ENCODE measurements around the gene KCNJ5. TPM values are rescaled to one million over a fixed set of nuclear protein-coding genes. Genes with fewer than 3 reads are reported as not detected.

The KCNJ5 gene
- total and polyA plus RNA-seq, 2 experiments from 2014 or later = not detected

DNA sequence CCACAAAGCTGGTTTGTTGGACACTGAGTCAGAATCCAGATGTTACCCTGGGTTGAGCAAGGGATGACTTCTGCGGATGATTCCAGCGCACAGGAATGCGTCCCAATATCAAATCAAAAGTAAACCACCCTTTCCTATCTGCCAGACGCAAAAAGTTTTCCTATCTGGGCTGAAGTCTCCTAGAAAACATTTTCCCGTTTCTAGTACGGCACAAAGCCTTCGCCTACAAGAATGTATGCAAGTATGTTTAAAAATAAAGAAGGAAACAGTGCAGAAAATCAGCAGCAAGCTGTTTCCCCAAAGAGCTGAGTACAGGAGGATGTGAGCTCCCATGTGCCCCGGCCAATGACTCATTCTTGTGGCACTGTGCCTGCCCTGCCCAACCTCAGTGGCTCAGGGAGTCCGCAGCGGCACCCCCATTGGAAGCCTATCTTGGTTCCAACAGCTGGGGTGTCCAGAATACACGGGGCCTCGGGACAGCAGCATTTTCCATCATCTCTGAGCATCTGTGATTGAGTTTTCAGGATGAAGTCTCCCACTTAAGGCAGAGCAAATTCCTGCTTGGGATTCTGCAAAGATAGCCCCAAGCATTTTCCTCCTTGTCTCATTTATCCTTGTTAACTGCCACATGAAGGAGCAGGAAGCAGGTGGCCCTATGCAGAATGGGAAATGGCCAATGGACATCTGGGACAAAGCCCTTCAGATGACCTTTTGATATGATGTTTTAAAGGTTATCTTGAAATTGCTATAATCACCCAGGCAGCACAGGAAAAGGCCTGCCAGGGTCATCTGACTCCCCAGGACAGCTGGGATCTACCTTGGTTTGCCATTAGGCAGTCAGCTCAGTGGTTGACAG lies 17.5 kb downstream of the KCNJ5 start (continued):
- TF ChIP-seq, protein P1, sequence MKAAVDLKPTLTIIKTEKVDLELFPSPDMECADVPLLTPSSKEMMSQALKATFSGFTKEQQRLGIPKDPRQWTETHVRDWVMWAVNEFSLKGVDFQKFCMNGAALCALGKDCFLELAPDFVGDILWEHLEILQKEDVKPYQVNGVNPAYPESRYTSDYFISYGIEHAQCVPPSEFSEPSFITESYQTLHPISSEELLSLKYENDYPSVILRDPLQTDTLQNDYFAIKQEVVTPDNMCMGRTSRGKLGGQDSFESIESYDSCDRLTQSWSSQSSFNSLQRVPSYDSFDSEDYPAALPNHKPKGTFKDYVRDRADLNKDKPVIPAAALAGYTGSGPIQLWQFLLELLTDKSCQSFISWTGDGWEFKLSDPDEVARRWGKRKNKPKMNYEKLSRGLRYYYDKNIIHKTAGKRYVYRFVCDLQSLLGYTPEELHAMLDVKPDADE (IDR thresholded peaks at IDR 0.05) = no peak
- TF ChIP-seq POLR2AphosphoS5 (IDR thresholded peaks at IDR 0.05; ENCODE audit: low read depth) (no peak), EZH2phosphoT487 (IDR thresholded peaks at IDR 0.05; ENCODE audit: unreplicated experiment) (no peak), CREB1 (CRISPR knock-in tag; IDR thresholded peaks at IDR 0.05; ENCODE audit: low read depth) (no peak), EZH2 (IDR thresholded peaks at IDR 0.05; ENCODE audit: low read depth, unreplicated experiment) (no peak), ZNF114 (CRISPR knock-in tag; IDR thresholded peaks at IDR 0.05) (no peak), JUNB (IDR thresholded peaks at IDR 0.05; ENCODE audit: unreplicated experiment) (no peak)

DNA sequence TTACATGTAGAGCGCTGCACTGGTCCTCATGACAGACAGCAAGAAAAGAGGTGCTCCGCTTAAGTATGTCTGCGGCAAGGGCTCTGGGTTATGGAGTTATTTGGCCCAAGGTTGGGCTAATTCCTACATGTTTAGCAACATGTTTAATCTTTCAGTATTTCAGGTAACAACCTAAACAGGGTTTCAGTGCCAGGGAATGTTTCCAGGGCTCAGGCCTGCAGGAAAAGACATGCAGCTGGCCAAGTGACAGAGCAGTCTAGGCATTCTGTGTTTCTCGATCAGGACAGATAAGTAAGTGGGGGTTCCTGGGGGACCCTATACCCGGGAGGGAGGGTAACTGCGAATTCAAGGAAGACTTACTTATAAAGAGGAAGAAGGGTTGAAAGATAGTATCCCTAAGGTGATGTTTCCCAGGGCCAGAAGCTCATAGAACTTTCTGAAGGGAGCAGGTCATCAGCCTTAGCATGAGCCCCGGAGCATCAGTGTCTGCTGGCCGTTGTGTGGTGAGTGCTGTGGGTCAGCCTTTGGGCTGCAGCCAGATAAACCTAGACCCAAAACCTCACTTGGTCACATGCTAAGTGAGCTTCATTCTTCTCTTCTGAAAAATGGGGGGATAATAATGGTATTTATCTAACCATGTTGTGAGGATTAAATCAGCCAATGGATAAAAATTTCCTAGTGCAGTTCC lies 18.4 kb downstream of the KCNJ5 start:
- no peaks in the 10 kb centered on the region; the same call in 2 of the 3 replicates for H3K36me3 Mint-ChIP-seq (ENCODE audit: low read depth)
- H3K9me3 Mint-ChIP-seq = peaks cover 10% of the 10 kb centered on the region; the same call in 2 of the 3 replicates
- H3K27me3 Mint-ChIP-seq (ENCODE audit: insufficient read depth, low read depth, poor library complexity) = peaks cover 33% of the 10 kb centered on the region
- no peaks in the 10 kb centered on the region for H3K79me2 ChIP-seq (replicated peaks; ENCODE audit: insufficient read depth)
- H3K36me3 ChIP-seq (ENCODE audit: insufficient read depth) = no peaks in the 10 kb centered on the region
- no peak overlapping the region for H3K4me3 Mint-ChIP-seq
- H3K9me2 ChIP-seq (ENCODE audit: insufficient read depth) = no peaks in the 10 kb centered on the region
- H3F3A ChIP-seq (replicated peaks; ENCODE audit: low read depth) = 0 out of 2 replicates have a peak, but pooled peaks cover 3% of the 10 kb centered on the region
- H3K27ac Mint-ChIP-seq = no peak overlapping the region
- no peak overlapping the region for H3K4me3 ChIP-seq
- H3K27ac ChIP-seq (ENCODE audit: low read depth) = no peak overlapping the region
- no peak for DNase-seq (ENCODE audit: low spot score)
- TF ChIP-seq POLR2AphosphoS5 (IDR thresholded peaks at IDR 0.05; ENCODE audit: low read depth) = no peak
- no peak for TF ChIP-seq CREB1 (CRISPR knock-in tag; IDR thresholded peaks at IDR 0.05; ENCODE audit: low read depth)
- TF ChIP-seq, protein P1 (IDR thresholded peaks at IDR 0.05) = no peak
- TF ChIP-seq JUNB (IDR thresholded peaks at IDR 0.05; ENCODE audit: unreplicated experiment) = no peak
- no peak for ATAC-seq
- peaks cover 1% of the 10 kb centered on the region for H3K4me1 Mint-ChIP-seq
- no peak overlapping the region for H3K4me2 ChIP-seq
- no peak overlapping the region for H2AFZ ChIP-seq
- H3K4me1 ChIP-seq (ENCODE audit: insufficient read depth) = peaks cover 3% of the 10 kb centered on the region
- peaks cover 43% of the 10 kb centered on the region for H3K27me3 ChIP-seq (ENCODE audit: insufficient read depth)
- H4K20me1 ChIP-seq (replicated peaks; ENCODE audit: insufficient read depth) = no peaks in the 10 kb centered on the region

DNA sequence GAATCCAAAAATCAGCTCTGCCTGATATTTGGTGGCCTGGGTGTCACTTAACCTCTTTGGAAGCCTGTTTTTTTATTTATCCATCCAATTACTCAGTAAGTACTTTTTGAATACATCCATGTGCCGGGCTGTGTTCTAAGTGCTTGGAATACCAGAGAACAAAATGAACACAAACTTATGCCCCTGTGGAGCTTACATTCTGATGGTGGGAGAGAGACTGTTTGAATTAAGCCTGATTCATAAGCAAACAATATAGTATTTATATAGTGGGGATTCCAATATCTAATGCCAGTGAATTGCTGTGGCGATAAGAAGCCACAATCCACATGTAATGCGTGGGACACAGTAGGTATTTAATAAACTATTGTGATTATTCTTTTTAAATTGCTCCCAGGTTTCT lies 19.4 kb downstream of the KCNJ5 start:
- Mint-ChIP-seq H3K4me3 (no peak overlapping the region), H3K27ac (no peak overlapping the region), H3K9me3 (peaks cover 10% of the 10 kb centered on the region; the same call in 2 of the 3 replicates), H3K27me3 (ENCODE audit: insufficient read depth, low read depth, poor library complexity) (peaks cover 26% of the 10 kb centered on the region), H3K36me3 (ENCODE audit: low read depth) (no peaks in the 10 kb centered on the region; the same call in 2 of the 3 replicates), H3K4me1 (no peaks in the 10 kb centered on the region; the same call in 2 of the 3 replicates)
- peaks cover 33% of the 10 kb centered on the region for H3K27me3 ChIP-seq (ENCODE audit: insufficient read depth)
- no peaks in the 10 kb centered on the region for H3K9me2 ChIP-seq (ENCODE audit: insufficient read depth)
- TF ChIP-seq STAT1 (IDR thresholded peaks at IDR 0.05; ENCODE audit: unreplicated experiment) (no peak), POLR2AphosphoS5 (IDR thresholded peaks at IDR 0.05; ENCODE audit: low read depth) (no peak), EZH2 (IDR thresholded peaks at IDR 0.05; ENCODE audit: low read depth, unreplicated experiment) (no peak), EZH2phosphoT487 (IDR thresholded peaks at IDR 0.05; ENCODE audit: unreplicated experiment) (no peak), NANOG (IDR thresholded peaks at IDR 0.05; ENCODE audit: borderline replicate concordance) (no peak)
- TF ChIP-seq, protein P2, sequence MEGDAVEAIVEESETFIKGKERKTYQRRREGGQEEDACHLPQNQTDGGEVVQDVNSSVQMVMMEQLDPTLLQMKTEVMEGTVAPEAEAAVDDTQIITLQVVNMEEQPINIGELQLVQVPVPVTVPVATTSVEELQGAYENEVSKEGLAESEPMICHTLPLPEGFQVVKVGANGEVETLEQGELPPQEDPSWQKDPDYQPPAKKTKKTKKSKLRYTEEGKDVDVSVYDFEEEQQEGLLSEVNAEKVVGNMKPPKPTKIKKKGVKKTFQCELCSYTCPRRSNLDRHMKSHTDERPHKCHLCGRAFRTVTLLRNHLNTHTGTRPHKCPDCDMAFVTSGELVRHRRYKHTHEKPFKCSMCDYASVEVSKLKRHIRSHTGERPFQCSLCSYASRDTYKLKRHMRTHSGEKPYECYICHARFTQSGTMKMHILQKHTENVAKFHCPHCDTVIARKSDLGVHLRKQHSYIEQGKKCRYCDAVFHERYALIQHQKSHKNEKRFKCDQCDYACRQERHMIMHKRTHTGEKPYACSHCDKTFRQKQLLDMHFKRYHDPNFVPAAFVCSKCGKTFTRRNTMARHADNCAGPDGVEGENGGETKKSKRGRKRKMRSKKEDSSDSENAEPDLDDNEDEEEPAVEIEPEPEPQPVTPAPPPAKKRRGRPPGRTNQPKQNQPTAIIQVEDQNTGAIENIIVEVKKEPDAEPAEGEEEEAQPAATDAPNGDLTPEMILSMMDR (conservative IDR thresholded peaks at IDR 0.05; ENCODE audit: low read depth in 2 of 2) = no peak
- H3K4me2 ChIP-seq = no peak overlapping the region
- H3K27ac ChIP-seq (ENCODE audit: low read depth) = no peak overlapping the region
- H4K20me1 ChIP-seq (replicated peaks; ENCODE audit: insufficient read depth) = no peaks in the 10 kb centered on the region
- DNase-seq (ENCODE audit: low spot score) (no peak), ATAC-seq (no peak)
- no peaks in the 10 kb centered on the region for H3F3A ChIP-seq (replicated peaks; ENCODE audit: low read depth)
- H3K4me1 ChIP-seq (ENCODE audit: insufficient read depth) = no peaks in the 10 kb centered on the region
- no peak overlapping the region for H2AFZ ChIP-seq
- H3K36me3 ChIP-seq (ENCODE audit: insufficient read depth) = no peaks in the 10 kb centered on the region
- H3K79me2 ChIP-seq (replicated peaks; ENCODE audit: insufficient read depth) = no peaks in the 10 kb centered on the region
- H3K4me3 ChIP-seq = no peak overlapping the region

Measured in GM23338 (cell line).